ENCODE data around the gene PLIN5.
"Not testable (repeated sequence)": the region's sequence is repeated elsewhere in the genome, so short reads cannot be mapped to it uniquely, and the experiment has no call there.

PLIN5 gene

GRCh38 chr19:4543842-4544647, 9.0 kb upstream of the PLIN5 start:
- no peak for DNase-seq (ENCODE audit: low spot score)

GRCh38 chr19:4542896-4543841, 8.1 kb upstream of the PLIN5 start:
- no peak for DNase-seq (ENCODE audit: low spot score)

- DNase-seq (ENCODE audit: low spot score): not testable (repeated sequence)
These were observed 6.8 kb upstream of the PLIN5 start for GRCh38 chr19:4541806-4542145.

- no peak for DNase-seq (ENCODE audit: low spot score)
These were observed 6.2 kb upstream of the PLIN5 start for GRCh38 chr19:4541114-4541805.

- DNase-seq (ENCODE audit: low spot score): no peak
These were observed 4.9 kb upstream of the PLIN5 start, which contains the start of gene LRG1 for GRCh38 chr19:4539693-4540581. Gene LRG1, minus strand, starts transcription at chr19:4540036. Its CDS starts 23 bp downstream, at chr19:4540013.

GRCh38 chr19:4539169-4539692, 4.2 kb upstream of the PLIN5 start:
- no peak for DNase-seq (ENCODE audit: low spot score)

GRCh38 chr19:4538601-4538954, 3.6 kb upstream of the PLIN5 start:
- DNase-seq (ENCODE audit: low spot score): no peak

GRCh38 chr19:4537953-4538600, 3.1 kb upstream of the PLIN5 start:
- DNase-seq (ENCODE audit: low spot score): no peak

GRCh38 chr19:4536798-4537197, 1.8 kb upstream of the PLIN5 start:
- no peak for DNase-seq (ENCODE audit: low spot score)

- no peak for DNase-seq (ENCODE audit: low spot score)
These were observed 1.1 kb downstream of the PLIN5 start for GRCh38 chr19:4533835-4534424.

- no peak for DNase-seq (ENCODE audit: low spot score)
These were observed 1.7 kb downstream of the PLIN5 start for GRCh38 chr19:4533334-4533733.

- DNase-seq (ENCODE audit: low spot score): no peak
These were observed 3.4 kb downstream of the PLIN5 start for GRCh38 chr19:4531562-4532165.

- no peak for DNase-seq (ENCODE audit: low spot score)
These were observed 5.0 kb downstream of the PLIN5 start for GRCh38 chr19:4529924-4530522.

GRCh38 chr19:4528843-4529242, 6.2 kb downstream of the PLIN5 start:
- no peak for DNase-seq (ENCODE audit: low spot score)

- not testable (repeated sequence) for DNase-seq (ENCODE audit: low spot score)
These were observed 7.6 kb downstream of the PLIN5 start for GRCh38 chr19:4527377-4527776.

- DNase-seq (ENCODE audit: low spot score): no peak
These were observed 9.4 kb downstream of the PLIN5 start for GRCh38 chr19:4525563-4526002.

GRCh38 chr19:4524808-4525562, 10.0 kb downstream of the PLIN5 start:
- peak; percentile 76 for DNase-seq (ENCODE audit: low spot score)

- peak; percentile 89 for DNase-seq (ENCODE audit: low spot score)
These were observed 11.5 kb downstream of the PLIN5 start for GRCh38 chr19:4523306-4524110.

Measured in iPS-NIHi11 (cell line).